ENCODE measurements around the gene LAMC1. TPM values are rescaled to one million over a fixed set of nuclear protein-coding genes. Genes with fewer than 3 reads are reported as not detected.

The LAMC1 gene
- total RNA-seq, 1 experiment from 2014 or later: 61.2 TPM

GRCh38 chr1:183166454-183166853, 143.2 kb downstream of the LAMC1 start:
- Histone ChIP-seq H3K27ac (ENCODE audit: low read depth, low read length) (no peak overlapping the region), H4K20me1 (ENCODE audit: insufficient read depth) (no peaks in the 10 kb centered on the region), H3K4me2 (ENCODE audit: low read length) (no peak overlapping the region), H2AFZ (ENCODE audit: low read depth, low read length, poor library complexity, severe bottlenecking) (no peak overlapping the region), H3K4me3 (replicated peaks in 1 of 2; ENCODE audit: low read depth in 1 of 2, low read length in 2 of 2) (no peak overlapping the region), H3K9me2 (ENCODE audit: insufficient read depth) (no peaks in the 10 kb centered on the region), H3K36me3 (ENCODE audit: control insufficient read depth in 1 of 2, insufficient read depth in 2 of 2, low read length in 2 of 2) (no peaks in the 10 kb centered on the region), H3K79me2 (ENCODE audit: insufficient read depth, low read length) (no peaks in the 10 kb centered on the region), H3K4me1 (ENCODE audit: control insufficient read depth in 1 of 2, insufficient read depth in 2 of 2, low read length in 2 of 2) (peaks cover 30 to 44% of the 10 kb centered on the region in 2 experiments), H3K9ac (ENCODE audit: low read length) (no peak overlapping the region), H3K27me3 (ENCODE audit: insufficient read depth, low read length) (no peaks in the 10 kb centered on the region), H3K9me3 (ENCODE audit: control insufficient read depth in 1 of 2, insufficient read depth in 1 of 2, low read depth in 1 of 2, low read length in 2 of 2) (no peaks in the 10 kb centered on the region)
- intact Hi-C loops (cut with micrococcal nuclease): no loop called here
- ATAC-seq (no peak), DNase-seq (ENCODE audit: low read depth, low spot score) (no peak)
- POLR2A ChIA-PET: no interaction called here
- BruUV-seq (replicated peaks): no TSS peak
- TF ChIP-seq POLR2AphosphoS5 (IDR thresholded peaks at IDR 0.05; ENCODE audit: low read depth, low read length): no peak
- TF ChIP-seq JUND (IDR thresholded peaks at IDR 0.05): no peak
- RAD21 ChIA-PET (ENCODE audit: low non-redundant PET in 1 of 2, low total read pairs in 2 of 2, uncharacterized antibody in 2 of 2, unreplicated experiment in 2 of 2): no interaction called here
- CTCF ChIA-PET: interaction anchor here (0.6 kb wide), 1 partner anchor 1578 kb away, joined by 4 read pairs; no protein-coding TSS in a partner anchor

GRCh38 chr1:183167676-183168075, 144.5 kb downstream of the LAMC1 start:
- POLR2A ChIA-PET: no interaction called here
- H4K20me1 ChIP-seq (ENCODE audit: insufficient read depth): no peaks in the 10 kb centered on the region
- no peak for ATAC-seq
- H3K9me2 ChIP-seq (ENCODE audit: insufficient read depth): no peaks in the 10 kb centered on the region
- no peak overlapping the region for H3K9ac ChIP-seq (ENCODE audit: low read length)
- no peak overlapping the region for H3K4me3 ChIP-seq (replicated peaks in 1 of 2; ENCODE audit: low read depth in 1 of 2, low read length in 2 of 2)
- no TSS peak for BruUV-seq (replicated peaks)
- RAD21 ChIA-PET (ENCODE audit: low non-redundant PET in 1 of 2, low total read pairs in 2 of 2, uncharacterized antibody in 2 of 2, unreplicated experiment in 2 of 2): no interaction called here
- no peak overlapping the region for H3K4me2 ChIP-seq (ENCODE audit: low read length)
- intact Hi-C loops (cut with micrococcal nuclease): no loop called here
- H3K27ac ChIP-seq (ENCODE audit: low read depth, low read length): no peak overlapping the region
- H3K79me2 ChIP-seq (ENCODE audit: insufficient read depth, low read length): no peaks in the 10 kb centered on the region
- no peak for TF ChIP-seq MAX (IDR thresholded peaks at IDR 0.05)
- no peak for TF ChIP-seq ZBTB33 (IDR thresholded peaks at IDR 0.05; ENCODE audit: extremely low read depth, insufficient replicate concordance, low read length)
- no peak for TF ChIP-seq ZNF274 (IDR thresholded peaks at IDR 0.05; ENCODE audit: low read depth, low read length)
- no peak for TF ChIP-seq CEBPB (IDR thresholded peaks at IDR 0.05; ENCODE audit: low read depth)
- TF ChIP-seq EZH2 (IDR thresholded peaks at IDR 0.05): no peak
- TF ChIP-seq ZFX (IDR thresholded peaks at IDR 0.05): no peak
- TF ChIP-seq RAD21 (IDR thresholded peaks at IDR 0.05; ENCODE audit: low read depth): no peak
- no peak for TF ChIP-seq POLR2A (IDR thresholded peaks at IDR 0.05; ENCODE audit: borderline replicate concordance, extremely low read depth, insufficient read depth, insufficient read length)
- no peak for TF ChIP-seq SP1 (IDR thresholded peaks at IDR 0.05; ENCODE audit: low read depth)
- TF ChIP-seq SIN3A (IDR thresholded peaks at IDR 0.05; ENCODE audit: low read depth): no peak
- TF ChIP-seq EGR1 (IDR thresholded peaks at IDR 0.05; ENCODE audit: low read depth): no peak
- no peak for TF ChIP-seq EZH2phosphoT487 (IDR thresholded peaks at IDR 0.05; ENCODE audit: borderline replicate concordance)
- no peak for TF ChIP-seq JUND (IDR thresholded peaks at IDR 0.05)
- no peak for TF ChIP-seq ATF3 (IDR thresholded peaks at IDR 0.05)
- TF ChIP-seq ELF1 (IDR thresholded peaks at IDR 0.05; ENCODE audit: borderline replicate concordance, low read depth): no peak
- DNase-seq (ENCODE audit: low read depth, low spot score): no peak
- H3K9me3 ChIP-seq (ENCODE audit: control insufficient read depth in 1 of 2, insufficient read depth in 1 of 2, low read depth in 1 of 2, low read length in 2 of 2): no peaks in the 10 kb centered on the region
- no peak overlapping the region for H2AFZ ChIP-seq (ENCODE audit: low read depth, low read length, poor library complexity, severe bottlenecking)
- H3K36me3 ChIP-seq (ENCODE audit: control insufficient read depth in 1 of 2, insufficient read depth in 2 of 2, low read length in 2 of 2): no peaks in the 10 kb centered on the region
- CTCF ChIA-PET: no interaction called here
- H3K27me3 ChIP-seq (ENCODE audit: insufficient read depth, low read length): no peaks in the 10 kb centered on the region
- H3K4me1 ChIP-seq (ENCODE audit: control insufficient read depth in 1 of 2, insufficient read depth in 2 of 2, low read length in 2 of 2): peaks cover 28 to 32% of the 10 kb centered on the region in 2 experiments

Data from HCT116 (cell line).